K562 (cell line): Measurements from ENCODE around the gene HSD11B1. TPM values are rescaled to one million over a fixed set of nuclear protein-coding genes. Genes with fewer than 3 reads are reported as not detected.

Experiments
- CAMTA2 ChIP-seq: fragments of 250-450 bp; sonication (Bioruptor Pico); conservative IDR thresholded peaks from 2 replicates; pipeline ENCODE4 v1.5.1; 2022
- CEBPG ChIP-seq, 3 experiments: fragments of 200-800 bp in 1 of 3; sonication (Bioruptor generic) in 1 of 3; sonication (generic) in 1 of 3; formaldehyde crosslinking in 1 of 3; IDR thresholded peaks in 2 of 3; conservative IDR thresholded peaks in 1 of 3; 2 replicates each; pipeline versions ENCODE4 v1.6.1 to v1.8.0; 2016 to 2022; ENCODE audit warnings: missing compliant biosample characterization in 2 of 3, missing genetic modification characterization in 2 of 3, mild to moderate bottlenecking in 1 of 3, missing genetic modification reagents in 1 of 3
- EGR1 ChIP-seq: fragments of 450-650 bp; conservative IDR thresholded peaks from 2 replicates; pipeline ENCODE4 v1.6.1; 2017; ENCODE audit warnings: mild to moderate bottlenecking
- ETV1 ChIP-seq: fragments of 450-650 bp; conservative IDR thresholded peaks from 2 replicates; pipeline ENCODE4 v1.6.1; 2016; ENCODE audit warnings: missing genetic modification characterization, control low read depth, low read depth, missing compliant biosample characterization
- PML ChIP-seq: IDR thresholded peaks from 2 replicates; pipeline ENCODE4 v1.6.1; 2012; ENCODE audit warnings: low read length, inconsistent platforms
- RBM39 ChIP-seq: fragments of 200-400 bp; formaldehyde crosslinking; optimal IDR thresholded peaks from 2 replicates; pipeline ENCODE3; 2018; ENCODE audit warnings: low read depth, low read length
- SPI1 ChIP-seq: IDR thresholded peaks from 2 replicates; pipeline ENCODE4 v1.6.1; 2011; ENCODE audit warnings: low read depth, low read length, control low read depth, borderline replicate concordance
- ZSCAN32 ChIP-seq: fragments of 450-650 bp; formaldehyde crosslinking; IDR thresholded peaks from 2 replicates; pipeline ENCODE4 v1.4.0; 2020; ENCODE audit warnings: mild to moderate bottlenecking, moderate library complexity
- polyA plus RNA-seq, 8 experiments: library from polyadenylated mRNA; depleted of rRNA in 4 of 8; stranded (reverse) in 5 of 8; unstranded in 3 of 8; fragments of >200 nt; fragmentation: Nextera tagmentation in 2 of 8; fragmentation: Illumina TruSeq in 1 of 8; extraction: Ambion mirVana in 2 of 8; extraction: Trizol in 1 of 8; gene quantifications; 2 replicates each; pipeline versions ENCODE4 v1.2.1 to v1.2.3, GENCODE V29; 2011 to 2014; ENCODE audit warnings: inconsistent platforms in 1 of 8, missing spikeins in 1 of 8
- total RNA-seq, 7 experiments: library from RNA; depleted of rRNA in 6 of 7; stranded (reverse); fragments of >200 nt in 6 of 7; fragmentation: Illumina TruSeq in 2 of 7; extraction: Trizol in 2 of 7; gene quantifications; 2 replicates each; pipeline versions ENCODE4 v1.2.1 to v1.2.3, GENCODE V29; 2011 to 2021; ENCODE audit warnings: low replicate concordance in 1 of 7
- TF ChIP-seq, protein P1 (sequence below), 2 experiments: fragments of 450-650 bp in 1 of 2; sonication (generic) in 1 of 2; formaldehyde crosslinking in 1 of 2; IDR thresholded peaks in 1 of 2; conservative IDR thresholded peaks in 1 of 2; 2 replicates each; pipeline versions ENCODE4 v1.6.1 to v1.8.1; 2016 to 2023; ENCODE audit warnings: mild to moderate bottlenecking in 2 of 2, moderate library complexity in 2 of 2, inconsistent platforms in 1 of 2, missing genetic modification reagents in 1 of 2
- TF ChIP-seq, protein P2 (sequence below): fragments of 450-650 bp; formaldehyde crosslinking; IDR thresholded peaks from 2 replicates; pipeline ENCODE4 v1.4.0; 2022; ENCODE audit warnings: missing genetic modification characterization
- TF ChIP-seq, protein P3 (sequence below): sonication (generic); formaldehyde crosslinking; IDR thresholded peaks from 2 replicates; pipeline ENCODE4 v1.8.0; 2022; ENCODE audit warnings: mild to moderate bottlenecking, missing genetic modification reagents
- TF ChIP-seq, protein P4 (sequence below): fragments of 450-650 bp; formaldehyde crosslinking; IDR thresholded peaks from 2 replicates; pipeline ENCODE4 v1.4.0; 2020; ENCODE audit warnings: mild to moderate bottlenecking, mixed read lengths
- TF ChIP-seq, protein P5 (sequence below), 3 experiments: fragments of 200-800 bp in 1 of 3; sonication (Bioruptor generic) in 1 of 3; sonication (generic) in 1 of 3; formaldehyde crosslinking in 1 of 3; IDR thresholded peaks; 2 replicates each; pipeline versions ENCODE4 v1.6.1 to v1.8.0; 2016 to 2022; ENCODE audit warnings: mild to moderate bottlenecking in 2 of 3, missing compliant biosample characterization in 2 of 3, missing genetic modification characterization in 2 of 3, missing genetic modification reagents in 1 of 3
- TF ChIP-seq, protein P6 (sequence below): fragments of 450-650 bp; IDR thresholded peaks from 2 replicates; pipeline ENCODE4 v1.6.1; 2016; ENCODE audit warnings: missing biosample characterization, missing genetic modification characterization

HSD11B1 gene
- total and polyA plus RNA-seq, 9 of the 15 experiments (the other 6 are each of a cell fraction or from before 2014, with no cell fraction given), result 0.04 to 0.16 TPM; not detected in 7

DNA sequence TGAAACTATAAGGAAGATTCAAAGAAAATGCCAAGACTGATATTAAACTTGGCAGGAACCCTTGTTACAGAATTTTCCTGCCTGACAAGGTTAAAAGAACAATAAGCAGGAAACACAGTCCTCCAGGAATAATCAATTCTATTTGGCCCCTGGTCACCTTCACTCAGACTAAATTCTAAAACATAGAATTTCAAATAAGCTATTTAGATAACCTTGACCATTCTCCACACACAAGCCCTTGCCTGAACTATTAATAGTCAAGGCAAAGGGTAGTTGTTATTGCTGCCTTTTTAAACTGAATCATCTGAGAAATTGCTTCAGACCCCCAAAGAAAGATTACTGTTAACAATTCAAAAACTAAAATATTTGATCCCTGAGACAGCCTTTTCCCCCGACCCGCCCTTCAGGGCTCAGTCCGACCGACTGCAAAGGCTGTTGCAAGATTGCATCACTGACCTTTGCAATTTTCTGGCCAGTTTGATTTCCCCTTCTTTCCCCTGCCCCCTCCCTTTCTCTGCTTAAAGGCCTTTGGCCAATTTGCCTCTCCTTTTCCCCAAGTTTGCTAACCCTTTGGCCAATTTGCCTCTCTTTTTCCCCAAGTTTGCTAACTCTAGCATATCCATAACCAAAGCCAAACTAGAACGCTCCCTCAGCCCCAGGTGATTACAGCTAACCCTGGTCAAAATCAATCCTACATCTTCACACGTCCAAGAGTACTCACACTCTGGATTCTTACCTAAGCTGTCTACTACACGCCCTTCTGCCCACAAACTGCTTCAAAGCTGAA is 30.8 kb upstream of the HSD11B1 start (continued):
- TF ChIP-seq, protein P1, sequence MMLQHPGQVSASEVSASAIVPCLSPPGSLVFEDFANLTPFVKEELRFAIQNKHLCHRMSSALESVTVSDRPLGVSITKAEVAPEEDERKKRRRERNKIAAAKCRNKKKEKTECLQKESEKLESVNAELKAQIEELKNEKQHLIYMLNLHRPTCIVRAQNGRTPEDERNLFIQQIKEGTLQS (IDR thresholded peaks at IDR 0.05), result peak; percentile 99
- TF ChIP-seq, protein P1 (CRISPR knock-in tag; conservative IDR thresholded peaks at IDR 0.05), result no peak
- TF ChIP-seq, protein P2, sequence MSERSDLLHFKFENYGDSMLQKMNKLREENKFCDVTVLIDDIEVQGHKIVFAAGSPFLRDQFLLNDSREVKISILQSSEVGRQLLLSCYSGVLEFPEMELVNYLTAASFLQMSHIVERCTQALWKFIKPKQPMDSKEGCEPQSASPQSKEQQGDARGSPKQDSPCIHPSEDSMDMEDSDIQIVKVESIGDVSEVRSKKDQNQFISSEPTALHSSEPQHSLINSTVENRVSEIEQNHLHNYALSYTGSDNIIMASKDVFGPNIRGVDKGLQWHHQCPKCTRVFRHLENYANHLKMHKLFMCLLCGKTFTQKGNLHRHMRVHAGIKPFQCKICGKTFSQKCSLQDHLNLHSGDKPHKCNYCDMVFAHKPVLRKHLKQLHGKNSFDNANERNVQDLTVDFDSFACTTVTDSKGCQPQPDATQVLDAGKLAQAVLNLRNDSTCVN, result 0 out of 2 replicates have a peak, but pooled peaks have one; percentile 20
- TF ChIP-seq, protein P3, sequence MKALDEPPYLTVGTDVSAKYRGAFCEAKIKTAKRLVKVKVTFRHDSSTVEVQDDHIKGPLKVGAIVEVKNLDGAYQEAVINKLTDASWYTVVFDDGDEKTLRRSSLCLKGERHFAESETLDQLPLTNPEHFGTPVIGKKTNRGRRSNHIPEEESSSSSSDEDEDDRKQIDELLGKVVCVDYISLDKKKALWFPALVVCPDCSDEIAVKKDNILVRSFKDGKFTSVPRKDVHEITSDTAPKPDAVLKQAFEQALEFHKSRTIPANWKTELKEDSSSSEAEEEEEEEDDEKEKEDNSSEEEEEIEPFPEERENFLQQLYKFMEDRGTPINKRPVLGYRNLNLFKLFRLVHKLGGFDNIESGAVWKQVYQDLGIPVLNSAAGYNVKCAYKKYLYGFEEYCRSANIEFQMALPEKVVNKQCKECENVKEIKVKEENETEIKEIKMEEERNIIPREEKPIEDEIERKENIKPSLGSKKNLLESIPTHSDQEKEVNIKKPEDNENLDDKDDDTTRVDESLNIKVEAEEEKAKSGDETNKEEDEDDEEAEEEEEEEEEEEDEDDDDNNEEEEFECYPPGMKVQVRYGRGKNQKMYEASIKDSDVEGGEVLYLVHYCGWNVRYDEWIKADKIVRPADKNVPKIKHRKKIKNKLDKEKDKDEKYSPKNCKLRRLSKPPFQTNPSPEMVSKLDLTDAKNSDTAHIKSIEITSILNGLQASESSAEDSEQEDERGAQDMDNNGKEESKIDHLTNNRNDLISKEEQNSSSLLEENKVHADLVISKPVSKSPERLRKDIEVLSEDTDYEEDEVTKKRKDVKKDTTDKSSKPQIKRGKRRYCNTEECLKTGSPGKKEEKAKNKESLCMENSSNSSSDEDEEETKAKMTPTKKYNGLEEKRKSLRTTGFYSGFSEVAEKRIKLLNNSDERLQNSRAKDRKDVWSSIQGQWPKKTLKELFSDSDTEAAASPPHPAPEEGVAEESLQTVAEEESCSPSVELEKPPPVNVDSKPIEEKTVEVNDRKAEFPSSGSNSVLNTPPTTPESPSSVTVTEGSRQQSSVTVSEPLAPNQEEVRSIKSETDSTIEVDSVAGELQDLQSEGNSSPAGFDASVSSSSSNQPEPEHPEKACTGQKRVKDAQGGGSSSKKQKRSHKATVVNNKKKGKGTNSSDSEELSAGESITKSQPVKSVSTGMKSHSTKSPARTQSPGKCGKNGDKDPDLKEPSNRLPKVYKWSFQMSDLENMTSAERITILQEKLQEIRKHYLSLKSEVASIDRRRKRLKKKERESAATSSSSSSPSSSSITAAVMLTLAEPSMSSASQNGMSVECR (CRISPR knock-in tag), result no peak
- TF ChIP-seq CEBPG (CRISPR knock-in tag; IDR thresholded peaks at IDR 0.05), result peak; percentile 99
- peak; percentile 100 for TF ChIP-seq CEBPG (tag; conservative IDR thresholded peaks at IDR 0.05 in 1 of 2, IDR thresholded peaks at IDR 0.05 in 1 of 2)
- TF ChIP-seq CAMTA2 (CRISPR knock-in tag), result no peak
- no peak for TF ChIP-seq RBM39
- TF ChIP-seq, protein P4, sequence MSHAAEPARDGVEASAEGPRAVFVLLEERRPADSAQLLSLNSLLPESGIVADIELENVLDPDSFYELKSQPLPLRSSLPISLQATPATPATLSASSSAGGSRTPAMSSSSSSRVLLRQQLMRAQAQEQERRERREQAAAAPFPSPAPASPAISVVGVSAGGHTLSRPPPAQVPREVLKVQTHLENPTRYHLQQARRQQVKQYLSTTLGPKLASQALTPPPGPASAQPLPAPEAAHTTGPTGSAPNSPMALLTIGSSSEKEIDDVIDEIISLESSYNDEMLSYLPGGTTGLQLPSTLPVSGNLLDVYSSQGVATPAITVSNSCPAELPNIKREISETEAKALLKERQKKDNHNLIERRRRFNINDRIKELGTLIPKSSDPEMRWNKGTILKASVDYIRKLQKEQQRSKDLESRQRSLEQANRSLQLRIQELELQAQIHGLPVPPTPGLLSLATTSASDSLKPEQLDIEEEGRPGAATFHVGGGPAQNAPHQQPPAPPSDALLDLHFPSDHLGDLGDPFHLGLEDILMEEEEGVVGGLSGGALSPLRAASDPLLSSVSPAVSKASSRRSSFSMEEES, result no peak
- TF ChIP-seq, protein P5, sequence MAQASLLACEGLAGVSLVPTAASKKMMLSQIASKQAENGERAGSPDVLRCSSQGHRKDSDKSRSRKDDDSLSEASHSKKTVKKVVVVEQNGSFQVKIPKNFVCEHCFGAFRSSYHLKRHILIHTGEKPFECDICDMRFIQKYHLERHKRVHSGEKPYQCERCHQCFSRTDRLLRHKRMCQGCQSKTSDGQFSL (CRISPR knock-in tag; IDR thresholded peaks at IDR 0.05), result no peak
- TF ChIP-seq, protein P5 (tag; IDR thresholded peaks at IDR 0.05), result 0 out of 4 replicates have a peak, but pooled peaks of 1 of the 2 experiments have one; percentile 1
- TF ChIP-seq, protein P6, sequence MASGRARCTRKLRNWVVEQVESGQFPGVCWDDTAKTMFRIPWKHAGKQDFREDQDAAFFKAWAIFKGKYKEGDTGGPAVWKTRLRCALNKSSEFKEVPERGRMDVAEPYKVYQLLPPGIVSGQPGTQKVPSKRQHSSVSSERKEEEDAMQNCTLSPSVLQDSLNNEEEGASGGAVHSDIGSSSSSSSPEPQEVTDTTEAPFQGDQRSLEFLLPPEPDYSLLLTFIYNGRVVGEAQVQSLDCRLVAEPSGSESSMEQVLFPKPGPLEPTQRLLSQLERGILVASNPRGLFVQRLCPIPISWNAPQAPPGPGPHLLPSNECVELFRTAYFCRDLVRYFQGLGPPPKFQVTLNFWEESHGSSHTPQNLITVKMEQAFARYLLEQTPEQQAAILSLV, result peak; percentile 93
- no peak for TF ChIP-seq SPI1
- no peak; the same call in 1 of the 2 replicates for TF ChIP-seq ETV1
- no peak for TF ChIP-seq EGR1
- peak; percentile 85 for TF ChIP-seq ZSCAN32 (CRISPR knock-in tag)
- peak; percentile 10; the same call in 1 of the 2 replicates for TF ChIP-seq PML
